ENCODE measurements around the gene CRTAC1. TPM values are rescaled to one million over a fixed set of nuclear protein-coding genes. Genes with fewer than 3 reads are reported as not detected.

Gene CRTAC1
- total RNA-seq, 1 donor: not detected

DNA sequence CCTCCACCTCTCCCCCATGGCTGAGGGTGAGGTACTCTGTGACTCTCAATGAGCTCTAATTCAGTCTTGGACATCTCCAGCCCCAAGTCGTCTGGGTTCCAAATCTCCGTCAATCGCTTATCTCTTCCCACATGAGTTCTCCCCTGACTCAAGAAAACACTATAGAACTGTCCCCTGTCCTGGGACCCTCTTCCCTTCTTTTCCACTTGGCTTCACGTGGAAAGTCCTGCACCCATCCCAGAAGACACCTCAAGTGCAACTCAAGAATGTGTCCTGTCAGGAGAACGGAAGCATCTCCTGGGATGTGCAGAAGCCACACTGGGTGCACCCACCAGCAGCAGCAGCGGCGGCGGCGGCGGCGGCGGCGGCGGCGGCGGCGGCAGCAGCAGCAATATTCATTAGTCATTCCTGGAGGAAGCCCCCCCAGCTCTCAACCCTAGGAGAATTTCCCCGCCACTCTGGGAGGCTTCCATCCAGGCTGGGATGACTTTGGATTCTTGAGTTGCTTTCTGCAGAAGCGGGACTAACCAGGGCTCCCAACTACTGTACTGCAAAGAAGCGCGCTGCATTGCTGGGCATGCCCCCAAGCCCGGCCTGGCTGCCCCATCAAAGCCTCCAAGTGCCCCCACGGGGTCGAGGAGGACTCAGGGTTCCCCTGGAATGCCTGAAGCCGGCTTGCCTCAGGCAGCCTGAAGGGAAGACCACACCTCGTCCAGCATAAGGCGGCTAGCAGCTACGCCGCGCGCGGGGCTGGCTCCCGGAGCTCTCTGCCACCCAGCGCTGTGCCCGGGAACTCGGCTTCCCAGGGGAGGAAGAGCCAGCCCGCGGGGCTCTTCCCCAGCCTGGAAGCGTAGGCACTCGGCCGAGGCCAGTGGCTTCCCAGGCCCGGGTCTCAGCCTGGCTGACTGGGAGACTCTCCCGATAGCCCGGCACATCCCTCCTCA, 1.0 kb downstream of the CRTAC1 start:
- no peak for DNase-seq (ENCODE audit: low read depth in 2 of 3, low spot score in 2 of 3)

DNA sequence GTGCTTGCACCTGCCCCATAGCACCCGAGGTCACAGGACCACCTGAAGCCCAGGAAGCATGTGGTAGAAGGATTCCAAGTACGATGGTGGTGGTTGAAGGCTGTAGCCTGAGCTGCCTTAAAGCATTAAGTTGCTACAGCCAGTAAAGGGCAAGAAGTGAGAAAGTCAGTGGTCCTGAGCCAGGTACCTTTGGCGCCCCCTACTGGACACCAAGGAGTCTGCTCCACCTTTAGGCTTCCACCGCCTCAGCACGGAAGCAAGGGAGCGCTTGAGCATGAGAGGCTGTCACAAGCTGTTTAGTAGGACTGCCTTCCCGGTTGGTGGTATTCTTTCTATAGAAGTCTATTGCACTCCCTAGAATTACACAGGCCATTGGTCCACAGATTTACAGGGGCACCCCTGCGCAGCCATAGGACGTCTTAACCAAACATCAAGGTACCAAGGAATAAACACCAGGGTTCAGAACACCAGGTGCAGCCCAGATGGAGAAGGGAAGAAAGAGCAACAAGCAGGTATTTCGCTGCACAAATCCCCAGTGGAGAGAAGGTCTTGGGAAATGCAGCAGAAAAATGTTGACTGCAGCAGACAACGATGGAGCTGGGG, 2.2 kb downstream of the CRTAC1 start:
- peak; percentile 19 to 82 (median 72) for DNase-seq (ENCODE audit: low read depth in 2 of 3, low spot score in 2 of 3)

DNA sequence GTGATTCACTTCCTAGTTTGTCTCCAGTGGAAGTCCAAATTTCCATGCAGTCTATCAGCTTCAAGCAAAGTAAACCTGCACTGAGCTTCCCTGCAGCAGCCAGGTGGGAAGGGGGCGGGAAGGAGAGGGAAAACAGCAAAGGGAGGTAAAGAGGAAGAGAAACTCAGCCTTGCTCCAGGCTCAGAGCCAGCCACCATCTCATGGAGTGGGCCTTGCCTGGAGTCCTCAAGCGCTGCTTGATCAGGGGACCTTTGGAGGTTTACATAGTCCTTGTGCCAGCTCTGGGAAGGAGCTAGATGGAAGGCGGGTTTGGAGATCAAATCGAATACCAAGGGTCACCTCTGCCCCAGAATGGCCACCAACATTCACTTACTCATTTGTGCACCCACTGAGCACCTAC, 7.4 kb downstream of the CRTAC1 start:
- no peak for DNase-seq (ENCODE audit: low read depth in 2 of 3, low spot score in 2 of 3)

DNA sequence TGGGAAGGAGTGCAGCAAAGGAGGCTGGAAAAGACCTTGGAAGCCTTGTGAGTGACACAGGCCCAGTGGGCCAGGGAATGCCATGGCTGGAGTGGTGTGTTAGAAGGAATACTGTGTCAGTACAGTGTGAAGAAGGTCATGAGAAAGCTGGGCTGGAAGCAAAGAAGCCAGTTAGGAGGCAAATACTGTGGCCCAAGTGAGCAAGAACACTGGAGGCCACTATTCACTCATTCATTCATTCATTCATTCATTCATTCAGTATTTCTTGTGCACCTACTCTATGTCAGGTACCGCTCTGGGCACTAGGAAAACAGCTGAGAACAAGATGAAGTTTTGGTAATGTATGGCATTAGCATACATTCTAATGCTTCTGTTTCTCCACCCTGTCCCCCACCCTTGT, 9.6 kb downstream of the CRTAC1 start:
- DNase-seq (ENCODE audit: low read depth in 2 of 3, low spot score in 2 of 3): no peak

DNA sequence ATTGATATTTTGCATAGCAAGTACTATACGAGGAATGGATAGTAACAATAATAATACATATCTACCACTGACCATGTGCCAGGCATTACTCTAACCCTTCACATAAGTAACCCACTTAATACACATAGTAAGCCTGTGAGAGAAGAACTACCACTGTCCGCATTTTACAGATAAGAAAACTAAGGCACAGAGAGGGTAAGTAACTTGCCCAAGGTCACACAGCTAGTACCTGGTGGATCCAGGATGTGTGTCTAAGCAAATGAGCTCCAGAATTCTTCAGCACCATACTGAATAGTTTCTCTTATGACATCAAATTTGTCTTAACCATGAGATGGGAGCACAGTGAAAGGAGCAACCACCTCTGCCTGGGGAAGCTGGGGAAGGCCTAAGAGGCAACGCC, 10.2 kb downstream of the CRTAC1 start:
- DNase-seq (ENCODE audit: low read depth in 2 of 3, low spot score in 2 of 3): no peak

DNA sequence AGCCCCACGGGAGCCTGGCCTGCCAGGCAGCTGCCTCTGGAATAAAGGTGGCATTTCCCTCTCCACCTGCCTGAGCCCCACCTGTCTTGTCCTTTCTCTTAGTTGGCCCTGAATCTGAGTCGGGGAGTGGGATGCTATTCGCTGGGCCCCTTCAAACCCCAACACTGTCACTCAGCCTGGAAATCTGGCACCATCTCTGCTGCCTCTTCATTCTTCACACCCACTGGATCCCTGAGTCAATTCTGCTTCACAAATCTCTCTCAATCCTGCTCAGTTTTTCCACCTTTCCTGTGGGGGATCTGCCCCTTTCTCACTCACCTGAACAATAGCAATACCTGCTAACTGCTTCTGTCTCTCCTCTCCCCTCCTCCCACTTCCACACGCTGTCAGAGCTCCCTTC, 10.6 kb downstream of the CRTAC1 start:
- DNase-seq (ENCODE audit: low read depth in 2 of 3, low spot score in 2 of 3): no peak

DNA sequence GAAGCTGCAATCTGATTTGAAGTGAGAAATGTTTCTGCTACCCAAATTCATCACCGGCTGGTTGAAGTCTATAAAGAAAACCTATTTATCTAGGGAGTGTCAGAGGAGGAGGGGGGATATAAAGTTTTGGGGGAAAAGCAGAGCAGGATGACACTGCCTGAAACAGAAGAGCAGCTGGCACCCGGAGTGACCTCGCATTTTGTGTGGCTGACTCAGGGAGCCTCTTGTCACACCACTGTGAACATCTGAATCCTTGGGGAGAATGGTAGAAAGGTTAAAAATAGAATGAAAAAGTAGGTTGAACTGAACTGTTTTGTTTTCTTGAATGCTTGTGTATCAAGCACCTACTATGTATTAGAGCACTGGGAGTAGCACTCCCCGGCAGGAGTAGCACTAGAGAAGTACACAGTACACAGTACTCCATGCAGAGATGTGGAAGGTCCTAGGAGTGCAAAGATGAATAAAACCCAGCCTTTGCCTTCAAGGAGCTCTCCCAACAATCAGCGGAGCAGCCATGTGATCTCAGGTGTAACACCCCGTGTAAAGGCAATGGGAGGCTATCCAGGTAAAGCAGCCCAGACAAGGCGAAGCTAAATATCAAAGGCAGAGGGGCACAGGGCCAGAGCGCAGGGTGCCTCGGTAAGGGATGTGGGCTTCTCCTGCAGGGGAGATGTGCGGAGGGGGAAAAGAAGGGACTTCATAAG, 13.5 kb downstream of the CRTAC1 start:
- DNase-seq (ENCODE audit: low read depth in 2 of 3, low spot score in 2 of 3): no peak

DNA sequence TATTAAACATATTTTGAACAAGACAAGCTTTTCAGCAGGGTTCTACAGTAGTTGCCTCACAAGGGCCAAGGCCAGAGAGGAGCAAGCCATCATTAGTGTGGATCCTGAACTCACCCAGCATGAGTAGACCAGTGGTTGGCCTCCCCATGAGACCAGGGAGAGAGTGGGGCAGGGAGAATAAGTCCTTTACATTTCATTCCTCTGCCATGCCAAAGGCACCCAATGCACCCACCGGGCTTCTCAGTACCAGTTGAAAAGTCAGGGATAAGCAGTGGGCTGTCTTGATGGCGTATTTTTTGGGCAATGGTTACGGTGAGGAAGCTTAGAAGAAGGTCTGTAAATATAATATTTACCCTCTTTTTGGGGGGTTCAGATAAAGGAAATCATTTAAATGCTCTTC, 16.6 kb downstream of the CRTAC1 start:
- DNase-seq (ENCODE audit: low read depth in 2 of 3, low spot score in 2 of 3): no peak

DNA sequence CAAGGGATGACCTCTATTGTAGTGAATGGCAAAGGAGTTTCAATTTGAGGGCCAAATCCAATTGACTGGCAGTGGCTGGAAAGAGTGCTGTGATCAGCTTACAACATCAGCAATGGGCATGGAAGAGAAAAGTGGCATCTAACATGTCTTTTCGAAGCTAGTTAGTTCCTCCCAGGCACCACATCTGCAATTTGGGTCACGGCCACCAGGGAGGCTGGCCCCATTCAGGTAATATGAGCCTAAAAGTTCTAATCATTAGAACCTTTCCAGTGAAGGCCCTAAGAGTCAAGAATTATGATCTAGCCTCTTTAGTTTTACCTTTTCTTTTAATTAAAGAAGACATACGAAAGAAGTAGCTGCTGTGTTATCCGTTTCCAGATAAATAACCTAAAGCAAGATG, 17.3 kb downstream of the CRTAC1 start:
- DNase-seq (ENCODE audit: low read depth in 2 of 3, low spot score in 2 of 3): no peak

DNA sequence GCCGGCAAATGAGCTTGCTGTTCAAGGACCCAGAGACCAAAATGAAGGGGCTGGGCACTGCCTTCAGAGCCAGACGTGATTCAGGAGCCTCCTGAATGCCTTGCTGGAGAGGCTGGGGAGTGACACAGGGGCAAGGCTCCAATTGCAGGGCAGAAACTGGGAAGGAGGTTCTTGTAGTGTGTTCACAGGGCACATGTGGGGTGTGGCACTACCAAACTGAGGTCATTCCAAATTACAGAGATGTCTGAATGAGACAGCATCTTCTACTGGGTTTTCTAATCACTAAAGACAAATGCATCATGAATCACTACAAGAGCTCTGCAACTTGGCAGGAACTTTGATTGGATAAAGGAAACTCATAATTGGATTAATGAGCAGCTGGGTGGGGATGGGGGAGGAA, 17.8 kb downstream of the CRTAC1 start:
- no peak for DNase-seq (ENCODE audit: low read depth in 2 of 3, low spot score in 2 of 3)

DNA sequence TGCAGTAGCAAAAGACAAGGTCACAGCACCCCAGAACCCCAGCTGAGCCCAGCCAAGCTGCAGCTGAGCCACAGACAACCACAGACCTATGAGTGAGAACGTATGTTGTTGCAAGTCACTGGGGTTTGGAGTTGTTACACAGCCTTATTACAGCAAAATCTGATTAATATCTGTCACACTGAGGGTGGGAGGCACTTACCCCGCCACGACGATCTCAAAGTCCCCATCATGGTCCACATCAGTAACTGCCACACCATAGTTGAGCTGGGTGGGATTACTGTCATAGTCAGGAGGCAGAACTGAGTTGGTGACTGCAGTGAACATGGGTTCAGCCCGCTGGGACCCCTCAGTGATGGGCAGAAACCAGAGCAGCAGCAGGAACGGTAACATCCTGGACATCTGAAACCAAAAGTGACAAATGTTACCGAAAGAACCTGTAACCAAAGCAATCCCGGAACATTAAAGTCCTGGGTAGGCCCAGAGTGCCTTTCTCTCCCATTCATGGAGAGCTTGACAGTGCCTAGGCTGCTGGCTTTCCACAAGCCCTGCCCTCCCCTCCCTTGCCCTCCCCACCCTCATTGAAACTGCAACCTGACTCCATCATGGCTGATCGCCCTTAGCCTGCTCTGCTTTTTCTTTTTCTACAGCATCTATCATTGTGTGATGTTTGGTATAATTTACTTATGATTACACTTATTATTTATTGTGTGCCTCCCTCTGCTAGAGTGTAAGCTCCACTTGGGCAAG, 19.3 kb downstream of the CRTAC1 start:
- DNase-seq (ENCODE audit: low read depth in 2 of 3, low spot score in 2 of 3): no peak

DNA sequence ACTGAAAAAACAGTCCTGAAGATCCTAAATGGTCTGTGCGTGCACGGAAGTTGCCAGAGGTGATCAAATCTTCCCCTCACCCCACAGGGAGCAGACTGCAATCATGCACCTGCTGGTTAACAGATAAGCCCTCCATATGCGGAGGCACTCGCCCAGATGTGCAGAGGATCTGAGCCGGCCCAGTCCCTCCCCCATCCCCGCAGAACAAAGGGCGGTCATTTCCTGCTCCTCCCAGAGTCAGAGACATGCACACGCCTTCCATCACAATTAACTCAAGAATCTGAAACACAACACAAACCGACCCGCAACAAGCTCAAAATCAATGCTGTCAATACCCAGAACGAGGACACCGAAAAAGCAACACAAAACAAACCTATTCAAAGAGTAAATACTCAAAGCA, 24.2 kb downstream of the CRTAC1 start:
- no peak for DNase-seq (ENCODE audit: low read depth in 2 of 3, low spot score in 2 of 3)

DNA sequence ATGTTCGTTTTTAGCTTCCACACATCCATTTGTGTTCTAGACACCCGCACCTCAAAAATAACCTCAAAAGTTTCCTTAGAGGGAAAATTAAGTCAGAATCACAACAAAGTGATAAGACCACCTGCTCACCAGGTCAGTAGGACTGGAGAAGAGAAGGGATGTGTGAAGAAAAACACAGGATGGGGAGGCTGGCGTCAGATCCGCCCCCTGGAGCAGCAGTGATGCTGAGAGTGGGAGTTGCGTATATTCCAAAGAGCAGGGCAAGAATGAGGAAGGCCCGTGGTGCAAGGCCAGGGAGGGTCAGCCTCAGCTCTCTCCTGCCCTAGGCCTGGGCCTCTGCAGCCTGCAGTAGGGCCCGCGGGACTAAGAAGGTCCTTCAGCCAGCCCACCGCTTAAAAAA, 28.7 kb downstream of the CRTAC1 start:
- no peak for DNase-seq (ENCODE audit: low read depth in 2 of 3, low spot score in 2 of 3)

DNA sequence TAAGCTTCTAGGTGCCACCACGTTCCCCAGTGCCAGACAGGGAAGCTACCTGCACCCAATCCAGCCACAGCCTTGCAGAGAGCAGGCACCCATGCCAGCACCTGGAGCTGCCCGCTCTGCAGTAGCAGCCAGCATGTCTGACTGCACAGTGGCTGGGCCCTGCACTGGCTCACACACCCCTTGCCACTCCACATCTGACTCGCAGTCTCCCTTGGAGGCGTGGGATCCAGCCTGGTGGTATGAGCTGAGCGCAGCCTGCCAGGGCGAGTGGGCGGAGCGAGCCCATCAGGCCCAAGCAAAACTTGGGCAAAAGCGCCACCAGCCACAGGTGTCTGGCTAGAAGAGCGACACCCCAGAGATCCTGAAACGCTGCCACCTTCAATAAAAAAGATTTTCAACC, 30.1 kb downstream of the CRTAC1 start:
- DNase-seq (ENCODE audit: low read depth in 2 of 3, low spot score in 2 of 3): no peak

DNA sequence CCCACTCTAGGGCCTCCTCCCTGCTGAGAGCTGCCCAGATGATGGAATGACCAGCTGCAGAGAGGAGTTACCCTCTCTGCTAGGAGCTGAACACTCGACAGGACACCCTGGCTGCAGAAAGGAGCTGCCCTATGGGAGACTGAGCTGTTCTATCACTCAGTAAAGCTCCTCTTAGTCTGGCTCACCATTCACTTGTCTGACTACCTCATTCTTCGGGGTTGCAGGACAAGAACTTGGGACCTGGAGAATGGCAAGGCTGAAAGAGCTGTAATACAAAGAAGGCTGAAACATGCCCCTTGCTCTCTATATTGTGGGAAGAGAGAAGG, 30.5 kb downstream of the CRTAC1 start:
- DNase-seq (ENCODE audit: low read depth in 2 of 3, low spot score in 2 of 3): no peak

DNA sequence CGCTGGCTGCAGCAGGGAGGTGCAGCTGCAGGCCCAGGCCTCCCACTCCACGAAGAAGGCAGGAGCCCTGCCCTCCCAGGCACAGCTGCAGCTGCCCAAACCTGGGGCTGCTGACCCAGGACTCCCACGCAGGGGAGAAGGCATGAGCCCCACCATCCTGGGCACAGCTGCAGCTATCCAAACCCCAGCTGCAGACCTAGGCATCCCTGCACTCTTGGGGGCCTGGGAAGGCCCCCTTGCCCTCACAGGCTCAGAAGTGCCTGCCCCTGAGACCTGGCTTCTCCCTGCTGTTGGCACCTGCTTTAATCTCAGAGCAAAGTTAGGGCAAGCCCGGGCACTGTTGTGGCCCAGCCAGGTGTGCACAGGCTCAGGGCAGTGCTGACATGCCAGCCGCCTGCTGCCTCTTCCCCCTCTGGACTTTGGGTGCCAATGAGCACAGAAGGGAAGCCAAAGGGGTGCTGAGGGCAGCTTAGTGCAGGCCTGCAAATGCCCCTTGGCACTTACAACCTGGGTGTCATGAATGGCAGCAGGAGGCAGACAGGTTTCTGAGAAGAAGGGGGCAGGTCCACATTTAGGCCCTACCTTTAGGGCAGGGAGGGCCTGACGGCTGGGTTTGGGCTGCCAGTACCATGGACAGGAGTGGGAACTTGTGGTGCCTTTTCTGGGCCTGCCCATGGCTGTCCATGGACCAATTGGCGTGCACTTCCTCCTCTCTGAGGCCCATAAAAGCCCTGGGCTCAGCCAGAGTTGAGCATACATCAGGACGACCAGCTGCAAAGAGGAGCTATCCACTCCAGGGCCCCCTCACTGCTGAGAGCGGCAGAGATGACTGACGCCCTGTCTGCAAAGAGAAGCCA, 31.1 kb downstream of the CRTAC1 start:
- DNase-seq (ENCODE audit: low read depth in 2 of 3, low spot score in 2 of 3): no peak

DNA sequence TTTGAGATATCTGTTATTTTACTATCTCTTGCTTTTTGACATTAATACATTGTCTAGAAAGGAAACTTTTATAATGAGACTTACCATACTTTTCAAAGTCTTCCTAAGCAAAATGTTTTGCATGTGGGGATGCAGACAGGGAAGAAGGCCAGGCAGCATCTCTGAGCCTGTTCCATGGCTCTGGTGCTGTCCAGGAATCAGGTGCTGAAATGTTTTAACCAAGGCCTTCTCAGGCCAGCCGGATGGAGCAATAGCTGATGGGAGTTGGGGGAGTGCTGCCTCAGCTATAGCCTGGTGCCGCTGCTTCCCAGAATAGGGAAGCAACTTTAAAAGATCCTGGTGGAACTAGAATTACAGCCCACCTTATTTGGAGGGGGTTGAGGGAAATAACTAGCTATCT, 38.5 kb downstream of the CRTAC1 start:
- DNase-seq (ENCODE audit: low read depth in 2 of 3, low spot score in 2 of 3): peak in 2 of 3 donors; percentile 2 to 5

DNA sequence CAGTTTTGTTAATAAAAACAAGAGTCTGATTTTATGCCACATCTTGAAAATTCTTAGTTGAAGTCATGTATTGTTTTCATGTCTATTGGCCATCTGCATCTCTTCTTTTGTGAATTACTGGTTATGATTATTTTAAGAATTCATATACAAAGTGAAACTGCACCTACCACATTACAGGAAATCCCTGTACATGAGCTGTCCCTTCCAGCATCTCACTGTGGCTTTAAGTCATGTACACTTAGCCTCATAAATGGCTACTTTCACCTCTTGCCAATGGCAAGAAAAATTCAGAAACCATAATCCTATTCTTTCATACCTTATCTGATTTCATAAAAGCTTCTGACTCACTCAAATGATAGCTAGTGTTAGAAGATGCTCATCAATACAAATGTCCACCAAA, 48.6 kb downstream of the CRTAC1 start:
- DNase-seq (ENCODE audit: low read depth in 2 of 3, low spot score in 2 of 3): no peak

DNA sequence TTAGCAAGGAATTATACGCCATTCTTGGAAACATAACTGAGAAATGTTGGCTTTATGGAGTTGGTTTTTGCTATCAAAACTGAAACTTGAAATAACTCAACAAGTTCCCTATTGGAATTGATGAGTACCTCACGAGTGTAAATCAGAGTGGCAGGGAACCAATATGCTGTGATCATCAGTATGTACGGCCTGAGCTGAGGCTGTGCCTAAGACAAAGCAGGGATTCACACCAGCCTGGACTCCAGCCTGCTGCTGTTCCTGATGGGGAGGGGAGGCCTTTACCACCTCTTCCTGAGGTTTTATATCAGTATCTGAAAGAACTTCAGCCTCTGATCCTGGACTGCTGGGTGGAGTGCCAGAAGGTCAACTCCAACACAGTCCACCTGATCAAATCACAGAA, 52.7 kb downstream of the CRTAC1 start:
- DNase-seq (ENCODE audit: low read depth in 2 of 3, low spot score in 2 of 3): no peak

DNA sequence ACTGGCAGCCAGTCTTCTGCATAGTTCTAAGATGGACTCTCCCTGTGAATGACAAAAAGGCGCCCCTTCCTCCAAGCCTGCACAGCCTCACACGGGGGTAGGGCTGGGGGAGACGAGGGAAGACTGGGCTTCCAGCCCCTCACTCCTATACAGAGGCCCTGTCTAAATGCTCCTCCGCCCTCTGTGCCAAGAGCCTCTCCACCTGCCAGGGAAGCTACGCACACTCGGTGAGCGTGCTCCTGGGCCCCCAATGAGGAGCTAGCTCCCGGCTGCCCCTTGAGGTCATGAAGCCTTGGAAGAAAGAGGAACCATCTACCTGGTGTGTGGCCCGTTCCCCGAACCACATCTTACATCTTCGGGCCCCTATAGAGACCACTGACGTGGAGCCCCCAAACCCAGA, 54.8 kb downstream of the CRTAC1 start:
- no peak for DNase-seq (ENCODE audit: low read depth in 2 of 3, low spot score in 2 of 3)
